ENCODE measurements around the gene CCND1. TPM values are rescaled to one million over a fixed set of nuclear protein-coding genes. Genes with fewer than 3 reads are reported as not detected.
A peak's percentile ranks its signal among the peaks of the same experiment; 100 is the strongest.
"Not testable (repeated sequence)": the region's sequence is repeated elsewhere in the genome, so short reads cannot be mapped to it uniquely, and the experiment has no call there.

CCND1 gene
- total RNA-seq, 1 experiment from 2014 or later = 173 TPM

DNA sequence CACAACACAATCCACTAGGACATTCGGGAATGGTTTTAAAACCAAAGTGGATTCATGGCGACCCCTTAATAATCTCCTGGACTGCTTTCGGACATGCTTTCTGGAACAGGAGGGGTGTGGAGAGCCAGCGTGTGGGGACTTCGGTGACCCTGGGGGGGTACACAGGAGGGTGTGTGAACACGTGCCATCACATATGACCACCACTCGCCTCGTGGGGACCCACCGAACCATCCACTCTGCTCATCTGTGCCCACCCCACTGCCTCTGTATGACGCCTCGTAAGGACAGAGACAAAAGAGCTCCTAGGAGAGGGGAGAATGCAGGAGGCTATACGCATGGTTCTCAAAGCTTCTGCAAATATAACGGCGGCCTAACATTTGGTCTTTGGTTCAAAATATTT, 25.3 kb downstream of the CCND1 start:
- no peak for DNase-seq (ENCODE audit: low read depth)

DNA sequence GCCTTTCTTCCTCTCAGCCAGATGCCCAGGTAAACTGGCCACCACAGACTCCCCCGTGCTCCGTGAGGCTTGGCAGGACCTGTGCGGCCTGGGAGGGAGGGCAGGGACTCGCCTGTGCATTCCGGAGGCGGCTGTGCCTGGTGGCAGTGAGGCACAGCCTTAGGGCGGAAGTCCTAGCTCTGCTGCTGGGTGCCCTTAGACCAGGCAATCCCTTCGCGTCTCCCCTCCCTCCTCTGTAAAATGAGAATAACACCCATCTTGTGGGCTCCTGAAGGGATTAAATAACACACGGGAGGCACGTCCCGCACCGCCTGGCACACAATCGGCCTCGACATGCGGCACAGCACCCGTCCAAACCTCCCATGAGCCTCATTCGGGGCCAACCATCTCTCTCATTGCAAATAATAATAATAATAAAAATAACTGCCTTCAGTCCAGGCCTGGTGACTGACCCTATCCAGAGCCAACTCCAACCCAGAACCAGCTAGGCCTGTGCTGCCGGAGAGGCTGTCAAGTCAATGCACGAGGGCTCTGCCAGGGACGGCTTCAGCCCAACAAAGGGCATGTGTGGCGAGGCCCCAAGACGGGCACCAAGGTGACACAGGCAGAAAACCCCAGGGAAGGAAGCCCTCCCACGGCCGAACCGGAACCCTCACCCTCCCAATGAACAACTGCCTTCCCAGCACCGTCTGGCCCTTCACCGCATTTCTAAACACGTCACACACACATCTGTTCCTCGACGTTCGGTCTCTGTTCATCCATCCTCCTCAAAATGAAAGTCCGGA, 26.0 kb downstream of the CCND1 start:
- no peak for DNase-seq (ENCODE audit: low read depth)

DNA sequence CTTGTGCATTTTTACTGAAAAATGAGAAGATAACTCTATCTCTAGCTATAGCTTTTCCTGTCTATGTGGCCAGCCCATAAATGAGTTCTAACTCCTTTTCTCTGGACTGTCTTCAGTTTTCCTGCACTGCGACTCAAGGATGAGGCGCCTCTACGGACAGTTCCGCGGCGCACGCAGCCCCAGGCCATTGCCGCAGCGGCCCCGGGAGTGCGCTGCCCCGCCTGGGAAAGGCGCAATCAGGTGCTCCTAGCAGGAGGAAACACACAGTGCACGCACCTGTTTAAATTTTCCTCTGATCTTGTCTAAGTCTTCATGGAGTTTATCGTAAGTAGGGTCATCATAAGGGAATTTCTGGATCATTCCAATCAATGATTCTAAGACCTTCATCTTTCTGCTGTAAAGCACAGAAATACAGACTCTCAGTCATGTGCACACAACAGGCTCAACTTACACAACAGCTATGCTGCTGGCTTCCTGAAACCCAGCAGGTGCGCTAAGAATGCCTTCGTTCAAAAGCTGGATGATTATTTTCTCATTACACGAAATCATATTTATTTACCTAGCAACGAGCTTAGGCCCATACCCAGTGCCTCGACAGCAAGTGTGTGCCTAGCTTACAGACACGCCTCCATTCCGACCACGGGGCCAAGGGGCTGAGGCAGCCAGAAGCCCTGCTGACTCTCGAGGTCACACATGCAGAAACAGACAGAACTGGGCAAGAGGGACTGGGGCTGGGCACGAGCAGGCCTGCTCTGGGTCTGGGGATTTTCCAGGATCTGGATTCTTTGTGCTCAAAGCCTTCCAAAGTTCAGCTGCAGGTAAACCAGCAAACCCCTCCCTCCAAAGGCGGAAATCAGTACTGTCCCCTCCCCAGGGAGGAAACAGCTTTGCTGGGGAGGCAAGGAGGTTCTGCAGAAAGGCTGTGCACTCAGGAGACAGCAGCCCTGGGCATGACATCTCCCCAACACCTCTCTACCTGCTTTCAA, 27.0 kb downstream of the CCND1 start:
- no peak for DNase-seq (ENCODE audit: low read depth)

DNA sequence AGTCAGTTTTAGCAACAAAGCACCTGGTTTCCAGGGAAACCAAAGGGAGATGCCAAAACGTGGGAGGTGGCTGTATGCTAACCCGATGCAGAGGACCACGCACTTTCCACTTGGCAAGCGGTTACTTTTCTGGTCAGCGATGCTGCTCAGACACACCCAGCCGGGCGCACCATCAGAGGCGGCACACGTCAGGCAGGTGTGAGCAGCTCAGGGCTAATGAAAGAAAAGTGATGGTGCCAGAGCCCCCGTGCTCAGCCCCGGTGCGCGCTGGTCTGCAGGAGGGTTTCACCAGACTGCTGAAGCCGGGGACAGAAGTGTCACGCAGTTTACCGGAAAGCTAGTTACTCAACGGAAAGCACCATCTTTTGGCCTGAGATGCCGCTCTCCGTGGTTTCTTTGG, 28.5 kb downstream of the CCND1 start:
- no peak for DNase-seq (ENCODE audit: low read depth)

DNA sequence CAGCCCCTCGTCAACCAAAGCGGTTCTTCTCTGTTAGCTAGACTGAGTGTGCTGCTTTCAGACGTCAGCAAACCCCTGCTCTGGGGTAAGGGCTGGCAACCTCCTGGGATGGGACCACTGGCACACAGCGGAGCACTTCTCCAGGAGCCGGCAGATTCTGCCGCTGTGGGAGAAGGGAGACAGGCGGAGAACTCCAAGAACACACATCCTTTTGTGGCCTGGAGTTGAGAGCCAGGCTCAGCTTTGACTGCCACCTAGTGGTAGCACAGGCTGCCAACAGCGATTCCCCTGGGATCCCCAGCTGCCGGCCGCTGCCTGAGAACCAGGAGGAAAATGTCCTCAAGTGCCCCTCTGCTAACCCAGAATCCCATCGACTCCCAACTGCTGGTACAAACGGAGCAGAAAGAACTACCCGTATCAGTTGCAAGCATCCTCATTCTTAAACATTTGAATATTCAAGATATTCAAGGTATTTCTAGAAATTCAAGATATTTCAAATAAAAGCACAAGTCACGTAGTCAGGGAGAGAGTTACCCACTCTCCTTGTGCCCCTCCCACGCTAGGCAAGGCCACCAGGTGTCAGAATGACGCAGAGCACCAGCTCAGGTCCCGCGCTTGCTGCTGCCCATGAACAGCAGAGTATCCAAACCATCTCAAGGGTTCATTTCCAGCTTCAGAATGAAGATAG, 29.3 kb downstream of the CCND1 start:
- DNase-seq (ENCODE audit: low read depth) = peak; percentile 78

DNA sequence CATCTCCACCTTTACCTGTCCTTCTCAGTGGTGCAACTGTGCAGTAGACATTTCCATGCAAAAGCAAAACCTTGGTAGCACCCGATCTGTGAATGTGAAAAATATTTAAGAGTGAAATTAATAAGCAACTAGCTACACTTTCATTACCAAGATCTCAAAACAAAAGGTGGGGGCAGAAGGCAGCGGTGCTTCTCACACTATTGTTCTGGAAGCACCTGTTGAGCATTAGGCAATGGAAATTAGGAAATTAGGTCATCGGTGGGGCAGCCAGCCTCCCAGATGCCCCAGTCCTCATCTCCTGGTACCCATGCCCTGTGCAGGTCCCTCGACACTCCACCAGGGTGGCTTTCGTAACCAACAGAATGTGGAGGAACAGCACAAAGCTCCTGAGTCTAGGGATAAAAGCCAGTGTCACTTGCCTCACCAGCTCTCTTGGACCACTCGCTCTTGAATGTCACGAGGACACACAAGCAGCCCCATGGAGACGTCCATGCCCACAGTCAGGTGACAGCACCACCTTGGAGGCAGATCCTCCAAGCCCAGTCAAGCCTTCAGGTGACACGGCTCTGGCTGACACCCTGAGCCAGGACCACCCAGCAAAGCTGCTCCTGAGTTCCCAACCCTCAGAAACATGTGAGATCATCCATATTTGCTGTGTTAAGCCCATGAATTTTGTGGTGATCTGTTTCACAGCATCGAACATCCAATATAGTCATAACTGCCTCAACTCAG, 30.9 kb downstream of the CCND1 start:
- no peak for DNase-seq (ENCODE audit: low read depth)

DNA sequence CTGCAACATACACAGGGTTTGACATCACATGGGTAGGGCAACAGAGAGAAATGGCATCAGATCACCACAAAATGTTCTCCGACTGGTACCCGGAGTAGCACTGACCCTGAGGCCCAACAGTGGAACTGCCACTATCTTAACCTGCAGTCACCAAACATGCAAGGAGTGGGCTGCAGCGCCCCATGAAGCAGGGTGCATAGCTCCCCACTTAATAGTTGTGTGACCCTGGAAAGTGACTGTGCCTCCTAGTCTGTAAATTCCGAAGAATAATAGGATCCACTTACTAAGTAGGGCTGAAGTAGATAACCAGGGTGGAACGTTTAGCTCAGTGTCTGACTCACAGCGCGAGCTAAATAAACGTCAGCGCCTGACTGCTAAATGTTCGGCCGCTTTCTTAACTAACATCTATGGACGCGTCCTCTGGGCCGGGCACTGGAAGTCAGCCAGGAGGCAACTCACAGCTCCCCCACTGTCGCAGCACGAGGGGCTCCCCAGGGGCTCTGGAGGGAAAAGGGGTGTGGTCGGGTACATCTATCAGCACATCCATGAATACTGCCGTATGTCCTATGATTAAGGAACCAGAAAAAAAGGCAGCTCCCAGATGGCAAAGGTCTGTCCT, 33.4 kb downstream of the CCND1 start:
- DNase-seq (ENCODE audit: low read depth) = peak; percentile 70

DNA sequence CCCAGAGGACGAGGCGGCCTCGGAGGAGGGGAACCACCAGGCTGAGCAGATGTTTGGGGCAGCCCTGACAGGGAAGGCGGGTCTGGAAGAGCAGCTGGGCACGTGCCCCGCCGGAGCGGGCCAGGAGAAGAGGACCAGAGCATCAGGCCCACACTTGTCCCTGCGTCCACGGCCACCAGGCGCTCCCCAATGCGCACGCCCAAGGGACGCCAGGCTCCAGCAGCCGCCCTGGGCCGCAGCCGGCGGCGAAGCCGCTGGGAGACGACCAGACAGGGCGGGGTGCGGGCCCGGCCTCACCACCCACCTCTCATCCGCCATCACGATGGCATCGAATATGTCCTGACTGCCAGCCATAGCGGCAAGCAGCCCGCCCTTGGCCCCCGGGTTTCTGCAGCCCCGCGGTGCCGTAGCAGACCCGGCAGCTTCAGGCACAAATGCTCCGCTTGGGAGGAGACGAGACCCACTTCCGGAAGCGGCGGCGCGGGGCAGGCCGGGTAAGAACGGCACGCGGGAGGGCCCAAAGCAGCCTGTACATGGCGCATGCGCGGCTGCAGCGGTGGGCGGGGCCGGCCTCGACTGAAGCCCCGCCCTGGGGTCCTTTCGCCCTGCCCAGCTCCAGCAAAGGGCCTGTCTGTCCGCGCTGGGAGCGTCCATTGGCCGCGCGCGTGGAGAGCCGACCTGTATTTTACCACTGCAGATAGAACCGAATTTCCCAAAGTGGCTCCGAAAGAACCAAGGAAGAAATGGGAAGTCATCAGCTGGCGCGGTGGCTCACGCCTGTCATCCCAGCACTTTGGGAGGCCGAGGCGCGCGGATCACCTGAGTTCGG, 34.1 kb downstream of the CCND1 start, which contains the start of gene LTO1:
Gene LTO1 (minus strand): TSS at position 468 of the 829 bp plus-strand sequence. CDS start 114 bp downstream, at position 354.
- peak; percentile 94 for DNase-seq (ENCODE audit: low read depth)

DNA sequence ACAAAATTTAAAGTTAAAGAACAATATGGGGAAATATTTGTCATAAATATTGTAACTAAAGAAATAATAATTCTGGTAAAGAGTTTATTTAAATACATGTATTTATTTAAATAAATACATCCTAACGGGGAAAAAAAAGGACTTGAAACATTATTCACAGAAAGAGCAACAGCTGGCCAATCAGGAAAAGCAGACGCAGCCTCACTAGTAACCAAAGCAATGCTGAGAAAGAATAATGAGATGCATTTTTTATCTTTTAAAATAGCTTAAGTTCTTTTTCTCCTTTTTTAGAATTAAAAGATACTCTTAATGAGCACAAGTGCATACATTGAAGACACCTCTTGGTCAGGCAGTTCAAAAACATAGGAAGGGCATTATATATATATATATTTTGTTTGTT, 36.8 kb downstream of the CCND1 start:
- no peak for DNase-seq (ENCODE audit: low read depth)

DNA sequence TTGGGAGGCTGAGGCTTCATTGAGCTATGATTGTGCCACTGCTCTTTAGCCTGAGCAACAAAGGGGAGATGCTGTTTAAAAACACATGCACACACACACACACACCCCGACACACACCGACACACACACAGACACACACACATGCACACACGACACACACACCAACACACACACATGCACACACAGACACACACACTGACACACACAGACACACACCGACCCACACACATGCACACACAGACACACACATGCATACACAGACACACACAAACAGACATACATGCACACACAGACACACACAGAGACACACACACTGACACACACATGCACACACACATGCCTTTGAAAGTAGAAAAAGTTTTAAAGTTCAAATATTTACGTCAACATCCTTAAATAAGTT, 39.7 kb downstream of the CCND1 start:
- no peak for DNase-seq (ENCODE audit: low read depth)

DNA sequence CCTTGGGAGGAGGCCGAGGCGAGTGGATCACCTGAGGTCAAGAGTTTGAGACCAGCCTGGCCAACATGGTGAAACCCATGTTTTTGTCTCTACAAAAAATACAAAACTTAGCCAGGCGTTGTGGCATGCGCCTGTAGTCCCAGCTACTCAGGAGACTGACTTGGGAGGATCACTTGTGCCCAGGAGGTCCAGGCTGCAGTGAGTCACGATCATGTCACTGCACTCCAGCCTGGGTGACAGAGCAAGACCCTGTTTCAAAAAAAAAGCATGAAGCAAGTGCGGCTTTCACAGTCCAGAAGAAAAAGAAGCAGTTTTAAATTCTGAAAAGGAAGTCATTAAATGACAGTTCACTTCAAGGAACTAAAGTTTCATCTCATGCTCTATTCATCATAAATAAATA, 41.3 kb downstream of the CCND1 start:
- DNase-seq (ENCODE audit: low read depth) = peak; percentile 62

DNA sequence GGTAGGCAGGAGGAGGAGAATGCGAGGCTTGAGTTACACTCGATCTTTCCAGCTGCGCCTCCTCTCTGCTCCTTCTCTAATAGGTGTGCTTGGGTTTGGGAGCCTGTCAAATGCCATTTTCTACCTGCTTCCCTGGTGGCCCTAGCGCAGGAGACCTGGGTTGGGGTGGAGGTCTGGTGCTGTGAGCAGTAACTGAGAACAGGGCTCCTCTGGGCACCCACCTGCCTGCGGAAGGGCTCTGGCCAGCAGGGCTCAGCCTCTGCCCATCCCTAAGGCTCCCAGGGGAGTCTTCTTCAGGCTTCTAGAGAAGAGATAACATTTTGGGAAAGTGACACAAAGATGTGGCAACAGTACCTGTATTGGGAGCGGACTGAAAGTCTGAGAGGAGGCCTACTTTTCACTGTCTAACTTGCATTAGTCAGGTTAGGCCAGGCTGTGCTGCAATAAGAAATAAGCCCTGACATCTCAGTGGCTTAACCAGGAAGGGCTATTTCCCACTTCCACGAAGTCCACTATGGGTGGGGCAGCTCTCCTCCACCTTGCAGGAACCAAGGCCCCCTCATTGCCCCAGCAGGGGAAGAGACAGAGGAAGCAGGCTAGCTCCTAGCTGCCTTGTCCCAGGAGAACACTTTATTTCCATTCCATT, 41.8 kb downstream of the CCND1 start:
- DNase-seq (ENCODE audit: low read depth) = no peak

DNA sequence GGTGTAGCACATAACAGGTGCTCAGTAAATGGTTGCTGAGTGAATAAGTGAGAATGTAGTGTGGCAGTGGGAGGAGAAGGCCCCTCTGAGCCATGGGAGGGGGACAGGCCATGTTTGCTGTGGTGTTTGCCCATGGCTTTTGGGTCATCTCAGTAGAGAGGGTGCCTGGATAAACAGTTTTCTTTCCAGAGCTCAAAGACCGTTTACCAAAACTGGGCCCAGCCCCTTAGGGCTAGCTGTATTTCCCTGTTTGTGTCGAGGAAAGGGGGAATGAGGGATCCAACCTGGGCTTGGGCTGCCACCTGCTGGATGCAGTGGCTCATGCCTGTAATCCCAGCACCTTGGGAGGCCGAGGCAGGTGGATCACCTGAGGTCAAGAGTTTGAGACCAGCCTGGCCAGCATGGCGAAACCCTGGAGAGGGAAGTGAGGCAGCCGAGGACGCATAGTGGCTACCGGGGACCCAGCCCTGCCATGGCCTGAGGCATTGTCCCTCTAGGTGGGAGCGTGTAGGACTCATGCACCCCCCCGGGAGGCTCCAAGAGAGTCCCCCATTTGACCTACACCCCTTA, 42.9 kb downstream of the CCND1 start:
- DNase-seq (ENCODE audit: low read depth) = peak; percentile 34

DNA sequence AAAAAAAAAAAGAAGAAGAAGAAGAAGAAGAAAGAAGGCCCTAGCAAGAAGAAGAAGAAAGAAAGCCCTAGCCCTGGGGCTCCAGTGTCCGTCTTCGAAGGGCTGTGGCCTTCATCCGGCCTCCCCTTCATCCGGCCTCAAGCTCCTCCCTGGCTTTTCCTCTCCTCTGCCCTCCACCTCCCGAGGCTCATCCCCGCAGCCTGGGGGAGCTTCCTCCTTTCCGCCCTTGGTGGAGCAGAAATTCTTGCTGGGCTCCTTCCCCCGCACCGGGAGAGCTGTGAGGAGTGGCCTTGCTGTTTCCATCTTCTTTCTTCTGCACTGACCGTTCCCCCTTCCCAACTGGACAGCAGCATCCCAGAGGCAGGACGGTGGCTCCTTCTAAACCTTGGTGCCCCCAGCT, 43.7 kb downstream of the CCND1 start:
- no peak for DNase-seq (ENCODE audit: low read depth)

DNA sequence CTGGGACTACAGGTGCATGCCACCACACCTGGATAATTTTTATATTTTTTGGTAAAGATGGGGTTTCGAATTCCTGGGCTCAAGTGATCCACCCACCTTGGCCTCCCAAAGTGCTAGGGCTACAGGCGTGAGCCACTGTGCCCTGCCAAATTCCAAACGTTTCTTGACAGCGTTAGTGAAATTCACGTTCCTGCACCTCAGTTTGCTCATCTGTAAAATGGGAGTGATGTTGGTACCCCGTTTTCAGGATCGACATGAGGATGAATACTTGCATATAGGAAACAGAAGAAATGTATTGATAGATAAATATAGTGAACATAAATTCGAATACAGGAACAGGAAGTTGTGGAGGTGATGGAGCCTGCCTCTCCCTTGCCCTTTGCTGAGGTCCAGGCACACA, 44.4 kb downstream of the CCND1 start:
- DNase-seq (ENCODE audit: low read depth) = no peak

DNA sequence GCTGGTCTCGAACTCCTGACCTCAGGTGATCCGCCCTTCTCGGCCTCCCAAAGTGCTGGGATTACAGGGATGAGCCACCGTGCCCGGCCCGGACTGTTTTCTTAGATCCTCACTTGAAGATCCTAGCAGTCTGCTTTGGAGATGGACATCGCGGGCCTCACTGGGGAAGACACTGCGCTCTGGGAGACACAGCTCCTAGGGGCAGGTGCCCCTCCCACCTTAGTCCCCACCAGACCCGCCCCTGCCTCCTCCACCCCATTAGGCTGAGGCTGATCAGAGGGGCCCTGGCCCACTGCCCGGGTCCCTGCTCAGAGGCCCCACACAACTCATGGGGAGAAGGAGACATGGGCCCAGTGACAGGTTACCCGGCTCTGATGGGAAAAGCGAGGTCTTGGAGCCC, 45.5 kb downstream of the CCND1 start:
- DNase-seq (ENCODE audit: low read depth) = no peak

DNA sequence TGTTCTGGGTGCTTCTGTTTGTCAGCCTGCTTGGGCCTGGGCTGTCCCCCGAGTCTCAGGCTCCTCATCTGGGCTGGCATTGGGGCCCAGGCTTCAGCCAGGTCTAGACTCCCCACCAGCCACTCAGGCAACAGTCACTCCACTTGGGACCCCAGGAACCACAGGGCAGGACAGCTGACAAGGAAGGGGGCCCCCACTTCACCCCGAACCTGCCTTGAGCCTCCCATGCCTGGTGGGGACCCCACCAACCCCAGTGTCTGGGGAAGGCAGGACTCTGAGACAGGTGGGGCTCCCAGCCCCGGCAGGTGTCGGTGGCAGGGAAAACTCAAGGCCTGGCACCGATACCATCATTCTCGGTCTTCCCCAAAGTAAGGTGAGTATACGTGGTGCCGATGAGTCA, 45.9 kb downstream of the CCND1 start:
- no peak for DNase-seq (ENCODE audit: low read depth)

DNA sequence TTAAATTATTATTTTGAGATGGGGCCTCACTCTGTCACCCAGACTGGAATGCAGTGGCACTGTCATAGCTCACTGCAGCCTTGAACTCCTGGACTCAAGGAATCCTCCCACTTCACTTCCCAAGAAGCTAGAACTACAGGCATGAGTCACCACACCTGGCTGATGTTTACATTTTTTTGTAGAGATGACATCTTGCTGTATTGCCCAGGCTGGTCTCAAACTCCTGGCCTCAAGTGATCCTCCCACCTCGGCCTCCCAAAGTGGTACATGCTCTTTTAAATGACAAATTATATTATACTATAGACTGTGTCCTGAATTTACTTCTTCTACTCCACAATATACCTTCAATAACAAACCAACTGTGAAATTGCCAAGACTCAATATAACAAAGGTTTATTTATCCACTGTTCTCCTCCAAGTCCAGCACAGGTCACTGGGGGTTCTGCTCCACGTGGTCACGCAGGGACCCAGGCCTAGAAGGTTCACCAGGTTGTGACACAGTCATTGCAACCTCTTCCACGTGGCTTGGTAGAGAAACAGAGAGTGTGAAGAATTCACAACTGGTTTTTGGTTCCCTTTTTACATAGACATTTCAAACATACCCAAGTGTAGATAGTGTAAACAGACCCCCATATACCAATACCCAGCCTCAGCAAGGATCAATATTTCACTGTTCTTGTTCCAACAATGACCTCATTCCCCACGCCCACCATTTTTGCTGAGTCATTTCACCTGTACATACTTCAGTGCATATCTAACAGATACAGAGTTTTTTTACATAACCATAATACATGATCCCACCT, 47.2 kb downstream of the CCND1 start:
- not testable (repeated sequence) for DNase-seq (ENCODE audit: low read depth)

Data from RPMI7951 (cell line).